ENCODE measurements around the gene MC1R. TPM values are rescaled to one million over a fixed set of nuclear protein-coding genes. Genes with fewer than 3 reads are reported as not detected.

The MC1R gene
- total RNA-seq, 3 donors from 2014 or later (not counting 1 experiment from before 2014, with no cell fraction given) = 12.3 to 22.2 (median 13.7) TPM

DNA sequence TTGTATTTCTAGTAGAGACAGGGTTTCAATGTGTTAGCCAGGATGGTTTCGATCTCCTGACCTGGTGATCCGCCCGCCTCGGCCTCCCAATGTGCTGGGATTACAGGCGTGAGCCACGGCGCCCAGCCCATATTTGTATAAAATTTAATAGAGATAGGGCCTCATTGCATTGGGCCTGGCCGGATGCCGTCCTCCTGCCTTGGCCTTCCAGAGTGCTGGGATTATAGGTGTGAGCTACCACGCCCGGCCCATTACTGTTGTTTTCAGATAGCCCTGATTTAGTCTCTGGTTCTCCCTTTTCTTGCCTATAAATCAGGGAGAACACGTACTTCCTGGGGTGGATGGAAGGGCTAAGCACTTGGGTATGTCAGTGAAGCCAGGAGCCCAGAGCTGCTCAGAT is 33.4 kb downstream of the MC1R start:
- no peak overlapping the region for H3K27ac ChIP-seq (ENCODE audit: low read length)
- no peak overlapping the region for H3K27ac Mint-ChIP-seq
- H3K27me3 ChIP-seq (ENCODE audit: control insufficient read depth, insufficient read depth, low read length) = peaks cover 3% of the 10 kb centered on the region
- H3K9me3 Mint-ChIP-seq = no peaks in the 10 kb centered on the region
- H3K4me3 Mint-ChIP-seq = no peak overlapping the region
- no peaks in the 10 kb centered on the region for H3K9me3 ChIP-seq (ENCODE audit: control insufficient read depth, insufficient read depth, low read length)
- DNase-seq (no peak), ATAC-seq (no peak)
- WGBS (ENCODE audit: insufficient coverage) = 94% methylated on average over 12 of the region's 12 CpGs
- H3K36me3 ChIP-seq (ENCODE audit: control insufficient read depth, insufficient read depth, low read length) = peaks cover 3% of the 10 kb centered on the region
- peaks cover 0 to 3% of the 10 kb centered on the region in 2 donors for H3K27me3 Mint-ChIP-seq (ENCODE audit: low read depth in 2 of 2)
- TF ChIP-seq CTCF (IDR thresholded peaks at IDR 0.05) = no peak
- H3K4me1 Mint-ChIP-seq = peaks cover 15 to 17% of the 10 kb centered on the region in 2 donors
- intact Hi-C loops (cut with micrococcal nuclease) = no loop called here
- H3K36me3 Mint-ChIP-seq = no peaks in the 10 kb centered on the region
- H3K4me3 ChIP-seq (ENCODE audit: low read length) = no peak overlapping the region
- peaks cover 48% of the 10 kb centered on the region for H3K4me1 ChIP-seq (ENCODE audit: control insufficient read depth, insufficient read depth, low read length)

DNA sequence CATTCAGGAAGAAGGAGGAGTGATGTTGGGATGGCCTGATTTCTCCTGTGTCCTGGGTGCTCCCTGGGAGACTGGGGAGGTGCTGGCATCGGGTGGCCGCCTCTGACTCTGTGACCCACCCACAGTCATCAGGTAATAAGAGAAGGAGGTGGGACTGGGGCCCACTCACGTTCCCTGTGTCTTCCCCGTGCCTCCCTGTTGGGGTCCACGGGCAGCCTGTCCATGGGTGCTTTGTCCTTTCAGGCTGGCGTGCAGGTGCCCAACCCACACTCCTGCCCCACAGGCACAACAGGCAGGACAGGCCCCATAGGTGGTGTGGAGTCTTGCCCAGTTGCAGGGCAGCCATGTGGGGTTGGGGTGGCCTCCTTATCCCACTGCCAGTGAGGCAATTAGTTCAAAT is 33.9 kb downstream of the MC1R start:
- no peak overlapping the region for H3K27ac ChIP-seq (ENCODE audit: low read length)
- TF ChIP-seq CTCF (IDR thresholded peaks at IDR 0.05) = no peak
- WGBS (ENCODE audit: insufficient coverage) = 94% methylated on average over 6 of the region's 6 CpGs
- H3K27me3 ChIP-seq (ENCODE audit: control insufficient read depth, insufficient read depth, low read length) = peaks cover 3% of the 10 kb centered on the region
- intact Hi-C loops (cut with micrococcal nuclease) = no loop called here
- ATAC-seq (no peak), DNase-seq (no peak)
- Mint-ChIP-seq H3K36me3 (no peaks in the 10 kb centered on the region), H3K27ac (no peak overlapping the region), H3K4me3 (no peak overlapping the region), H3K4me1 (peaks cover 14 to 16% of the 10 kb centered on the region in 2 donors), H3K9me3 (no peaks in the 10 kb centered on the region), H3K27me3 (ENCODE audit: low read depth in 2 of 2) (peaks cover 0 to under 1% of the 10 kb centered on the region in 2 donors)
- no peaks in the 10 kb centered on the region for H3K9me3 ChIP-seq (ENCODE audit: control insufficient read depth, insufficient read depth, low read length)
- H3K4me3 ChIP-seq (ENCODE audit: low read length) = no peak overlapping the region
- peaks cover 50% of the 10 kb centered on the region for H3K4me1 ChIP-seq (ENCODE audit: control insufficient read depth, insufficient read depth, low read length)
- peaks cover 3% of the 10 kb centered on the region for H3K36me3 ChIP-seq (ENCODE audit: control insufficient read depth, insufficient read depth, low read length)

DNA sequence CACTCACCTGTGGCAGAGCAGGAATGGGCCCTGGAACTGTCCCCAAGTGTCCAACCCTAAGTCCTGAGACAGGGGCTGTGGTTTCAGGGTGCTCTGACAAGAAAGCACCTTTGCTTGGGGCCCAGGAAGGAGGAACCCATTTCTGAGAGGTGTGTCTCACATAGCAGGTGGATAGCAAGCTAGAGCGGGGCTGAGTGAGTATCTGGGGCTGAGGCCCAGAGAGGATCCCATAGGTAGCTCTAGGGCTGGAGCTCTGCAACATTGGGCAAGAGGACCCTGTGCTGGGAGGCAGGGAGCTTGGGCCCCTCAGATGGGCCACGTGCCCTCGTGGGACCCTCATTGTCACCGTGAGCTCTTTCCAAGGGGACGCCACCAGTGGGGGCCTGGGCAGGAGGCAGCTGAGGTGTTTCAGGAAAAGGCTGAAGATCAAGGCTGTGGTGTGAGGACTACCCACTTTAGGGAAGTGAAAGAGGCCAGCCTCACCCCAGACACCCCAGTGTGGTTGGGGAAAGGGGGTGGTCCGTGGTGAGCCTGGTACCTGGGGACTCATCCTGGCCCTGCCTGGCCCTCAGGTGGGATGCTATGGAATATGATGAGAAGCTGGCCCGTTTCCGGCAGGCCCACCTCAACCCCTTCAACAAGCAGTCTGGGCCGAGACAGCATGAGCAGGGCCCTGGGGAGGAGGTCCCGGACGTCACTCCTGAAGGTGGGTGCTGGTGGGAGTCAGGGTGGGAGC is 35.2 kb downstream of the MC1R start:
- intact Hi-C loops (cut with micrococcal nuclease) = no loop called here
- no peaks in the 10 kb centered on the region for H3K27me3 Mint-ChIP-seq (ENCODE audit: low read depth in 2 of 2)
- no peak for TF ChIP-seq CTCF (IDR thresholded peaks at IDR 0.05)
- Histone ChIP-seq H3K27ac (ENCODE audit: low read length) (no peak overlapping the region), H3K9me3 (ENCODE audit: control insufficient read depth, insufficient read depth, low read length) (no peaks in the 10 kb centered on the region), H3K4me3 (ENCODE audit: low read length) (no peak overlapping the region), H3K27me3 (ENCODE audit: control insufficient read depth, insufficient read depth, low read length) (no peaks in the 10 kb centered on the region), H3K4me1 (ENCODE audit: control insufficient read depth, insufficient read depth, low read length) (peaks cover 42% of the 10 kb centered on the region), H3K36me3 (ENCODE audit: control insufficient read depth, insufficient read depth, low read length) (peaks cover 10% of the 10 kb centered on the region)
- peaks cover 5 to 9% of the 10 kb centered on the region in 2 donors for H3K4me1 Mint-ChIP-seq
- peaks cover under 1% of the 10 kb centered on the region for H3K36me3 Mint-ChIP-seq
- no peak overlapping the region for H3K4me3 Mint-ChIP-seq
- DNase-seq = no peak
- no peaks in the 10 kb centered on the region for H3K9me3 Mint-ChIP-seq
- 50% methylated on average over 9 of the region's 11 CpGs for WGBS (ENCODE audit: insufficient coverage)
- no peak overlapping the region for H3K27ac Mint-ChIP-seq
- ATAC-seq = no peak

GRCh38 chr16:89954462-89954861 is 35.8 kb downstream of the MC1R start:
- Histone ChIP-seq H3K27me3 (ENCODE audit: control insufficient read depth, insufficient read depth, low read length) (no peaks in the 10 kb centered on the region), H3K9me3 (ENCODE audit: control insufficient read depth, insufficient read depth, low read length) (no peaks in the 10 kb centered on the region), H3K36me3 (ENCODE audit: control insufficient read depth, insufficient read depth, low read length) (peaks cover 12% of the 10 kb centered on the region), H3K4me3 (ENCODE audit: low read length) (no peak overlapping the region), H3K27ac (ENCODE audit: low read length) (no peak overlapping the region), H3K4me1 (ENCODE audit: control insufficient read depth, insufficient read depth, low read length) (peaks cover 38% of the 10 kb centered on the region)
- TF ChIP-seq CTCF (IDR thresholded peaks at IDR 0.05) = no peak
- H3K27ac Mint-ChIP-seq = no peak overlapping the region
- H3K27me3 Mint-ChIP-seq (ENCODE audit: low read depth in 2 of 2) = no peaks in the 10 kb centered on the region
- intact Hi-C loops (cut with micrococcal nuclease) = no loop called here
- 90% methylated on average over 15 of the region's 15 CpGs for WGBS (ENCODE audit: insufficient coverage)
- H3K4me3 Mint-ChIP-seq = no peak overlapping the region
- peaks cover 4 to 8% of the 10 kb centered on the region in 2 donors for H3K4me1 Mint-ChIP-seq
- H3K36me3 Mint-ChIP-seq = peaks cover 7% of the 10 kb centered on the region
- no peak for ATAC-seq
- H3K9me3 Mint-ChIP-seq = no peaks in the 10 kb centered on the region
- no peak for DNase-seq

Measured in natural killer cell (primary cell).